HG02623 (cell line): ENCODE measurements around the gene PRDM9.
"Not testable (repeated sequence)": the region's sequence is repeated elsewhere in the genome, so short reads cannot be mapped to it uniquely, and the experiment has no call there.

Experiments
- ATAC-seq: cut with Tn5 transposase; IDR thresholded peaks from one replicate; pipeline ENCODE4 v1.9.1; 2021; ENCODE audit warnings: moderate library complexity; ENCODE audit not compliant: unreplicated experiment

PRDM9 gene

GRCh38 chr5:23527216-23527920 lies 20.0 kb downstream of the PRDM9 start:
- ATAC-seq: not testable (repeated sequence)

- no peak for ATAC-seq
Observed at GRCh38 chr5:23528677-23529076, 21.3 kb downstream of the PRDM9 start.

DNA sequence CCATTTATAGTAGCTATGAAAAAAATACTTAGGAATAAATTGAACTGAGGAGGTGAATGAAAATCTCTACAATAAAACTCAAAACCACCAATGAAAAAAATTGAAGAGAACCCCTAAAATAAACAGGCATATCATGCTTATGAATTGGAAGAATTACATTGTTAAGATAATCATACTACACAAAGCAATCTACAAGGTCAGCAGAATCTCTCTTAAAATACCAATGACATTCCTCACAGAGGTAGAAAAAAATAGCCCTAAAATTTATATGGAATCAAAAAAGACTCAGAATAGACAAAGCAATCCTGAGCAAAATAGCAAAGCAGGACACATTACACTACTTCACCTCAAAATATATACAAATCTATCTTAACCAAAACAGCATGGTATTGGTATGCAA lies 23.2 kb downstream of the PRDM9 start:
- no peak for ATAC-seq

GRCh38 chr5:23571059-23571458 lies 63.6 kb downstream of the PRDM9 start:
- ATAC-seq: no peak
